Measurements from ENCODE around the gene SAP30BP. TPM values are rescaled to one million over a fixed set of nuclear protein-coding genes. Genes with fewer than 3 reads are reported as not detected.

SAP30BP gene
- total and polyA plus RNA-seq, 2 of the 8 experiments (the other 6 are each of a cell fraction or from before 2014, with no cell fraction given) = 63.3 to 79.9 TPM

DNA sequence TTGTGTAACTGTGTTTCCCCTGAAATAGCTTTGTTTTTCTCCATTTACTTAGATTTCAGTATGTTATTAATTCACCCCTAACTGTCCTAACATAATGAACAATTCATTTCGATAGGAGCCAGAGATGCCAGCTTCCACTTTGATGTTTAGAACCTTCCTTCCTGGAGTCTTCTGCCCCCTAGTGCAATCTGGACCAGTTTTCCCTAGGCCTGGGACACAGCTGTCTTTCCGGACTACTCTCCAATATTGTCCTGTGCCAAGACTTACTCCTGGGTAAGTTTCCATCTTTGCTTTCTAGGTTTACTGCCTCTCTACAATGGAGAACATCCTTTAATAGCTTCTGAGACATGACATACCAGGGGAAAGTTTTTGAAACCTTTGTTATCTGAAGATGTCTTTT, 13.0 kb upstream of the SAP30BP start (continued):
- TF ChIP-seq CHD7 (IDR thresholded peaks at IDR 0.05; ENCODE audit: insufficient replicate concordance, low read length) (no peak), CHD1 (IDR thresholded peaks at IDR 0.05; ENCODE audit: low read depth, low read length) (no peak), GTF2F1 (IDR thresholded peaks at IDR 0.05; ENCODE audit: borderline replicate concordance, low read depth, low read length) (no peak)
- TF ChIP-seq, protein P1, sequence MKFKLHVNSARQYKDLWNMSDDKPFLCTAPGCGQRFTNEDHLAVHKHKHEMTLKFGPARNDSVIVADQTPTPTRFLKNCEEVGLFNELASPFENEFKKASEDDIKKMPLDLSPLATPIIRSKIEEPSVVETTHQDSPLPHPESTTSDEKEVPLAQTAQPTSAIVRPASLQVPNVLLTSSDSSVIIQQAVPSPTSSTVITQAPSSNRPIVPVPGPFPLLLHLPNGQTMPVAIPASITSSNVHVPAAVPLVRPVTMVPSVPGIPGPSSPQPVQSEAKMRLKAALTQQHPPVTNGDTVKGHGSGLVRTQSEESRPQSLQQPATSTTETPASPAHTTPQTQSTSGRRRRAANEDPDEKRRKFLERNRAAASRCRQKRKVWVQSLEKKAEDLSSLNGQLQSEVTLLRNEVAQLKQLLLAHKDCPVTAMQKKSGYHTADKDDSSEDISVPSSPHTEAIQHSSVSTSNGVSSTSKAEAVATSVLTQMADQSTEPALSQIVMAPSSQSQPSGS (IDR thresholded peaks at IDR 0.05; ENCODE audit: low read length) = no peak

All from H1 (cell line).